GM20000 (cell line): Measurements from ENCODE around the gene FUT4.

ENCODE experiments used
- DNase-seq: peaks from one replicate; pipeline ENCODE4 v3.0.0; 2012; ENCODE audit warnings: low spot score
- CTCF ChIP-seq: IDR thresholded peaks from 2 replicates; pipeline ENCODE4 v1.5.1; 2012; ENCODE audit warnings: mild to moderate bottlenecking, control low read depth; ENCODE audit errors: extremely low read depth, missing control alignments

FUT4 gene

GRCh38 chr11:94524341-94524740, 19.4 kb upstream of the FUT4 start:
- DNase-seq = no peak
- TF ChIP-seq CTCF = no peak

- TF ChIP-seq CTCF = no peak
- no peak for DNase-seq
Observed at GRCh38 chr11:94525546-94526324, 18.0 kb upstream of the FUT4 start.

- no peak for TF ChIP-seq CTCF
- no peak for DNase-seq
Observed at GRCh38 chr11:94526645-94527438, 16.9 kb upstream of the FUT4 start.

- DNase-seq = no peak
- TF ChIP-seq CTCF = no peak
Observed at GRCh38 chr11:94528551-94528950, 15.2 kb upstream of the FUT4 start.

- DNase-seq = no peak
- no peak for TF ChIP-seq CTCF
Observed at GRCh38 chr11:94532211-94532610, 11.5 kb upstream of the FUT4 start.

GRCh38 chr11:94533206-94533605, 10.5 kb upstream of the FUT4 start:
- no peak for DNase-seq
- TF ChIP-seq CTCF = no peak
